WERI-Rb-1 (cell line): Measurements from ENCODE around the gene SMIM41.

Experiments
- DNase-seq: peaks from one replicate; pipeline ENCODE4 v3.0.0-alpha.2; 2020
- H3K27ac ChIP-seq: fragments of 250-450 bp; sonication (Bioruptor Pico); 2 replicates; pipeline ENCODE4 v1.5.1; 2020; ENCODE audit warnings: mild to moderate bottlenecking, moderate library complexity
- H3K27me3 ChIP-seq: fragments of 250-450 bp; sonication (Bioruptor Pico); 2 replicates; pipeline ENCODE4 v1.5.1; 2021; ENCODE audit warnings: mild to moderate bottlenecking, low read depth, moderate library complexity; ENCODE audit not compliant: insufficient read depth, severe bottlenecking
- H3K36me3 ChIP-seq: fragments of 250-450 bp; sonication (Bioruptor Pico); 2 replicates; pipeline ENCODE4 v1.5.1; 2020; ENCODE audit warnings: mild to moderate bottlenecking, moderate library complexity
- H3K4me3 ChIP-seq: 2 replicates; pipeline ENCODE4 v1.5.1; 2011; ENCODE audit warnings: low read depth, mild to moderate bottlenecking, control low read depth, low read length
- H3K9me3 ChIP-seq: fragments of 250-450 bp; sonication (Bioruptor Pico); 2 replicates; pipeline ENCODE4 v1.5.1; 2021; ENCODE audit warnings: mild to moderate bottlenecking, moderate library complexity; ENCODE audit not compliant: severe bottlenecking
- TF ChIP-seq, protein P1 (sequence below): IDR thresholded peaks from 2 replicates; pipeline ENCODE4 v1.5.1; 2011; ENCODE audit warnings: low read depth, mild to moderate bottlenecking, control low read depth, inconsistent platforms, low read length

Gene SMIM41

DNA sequence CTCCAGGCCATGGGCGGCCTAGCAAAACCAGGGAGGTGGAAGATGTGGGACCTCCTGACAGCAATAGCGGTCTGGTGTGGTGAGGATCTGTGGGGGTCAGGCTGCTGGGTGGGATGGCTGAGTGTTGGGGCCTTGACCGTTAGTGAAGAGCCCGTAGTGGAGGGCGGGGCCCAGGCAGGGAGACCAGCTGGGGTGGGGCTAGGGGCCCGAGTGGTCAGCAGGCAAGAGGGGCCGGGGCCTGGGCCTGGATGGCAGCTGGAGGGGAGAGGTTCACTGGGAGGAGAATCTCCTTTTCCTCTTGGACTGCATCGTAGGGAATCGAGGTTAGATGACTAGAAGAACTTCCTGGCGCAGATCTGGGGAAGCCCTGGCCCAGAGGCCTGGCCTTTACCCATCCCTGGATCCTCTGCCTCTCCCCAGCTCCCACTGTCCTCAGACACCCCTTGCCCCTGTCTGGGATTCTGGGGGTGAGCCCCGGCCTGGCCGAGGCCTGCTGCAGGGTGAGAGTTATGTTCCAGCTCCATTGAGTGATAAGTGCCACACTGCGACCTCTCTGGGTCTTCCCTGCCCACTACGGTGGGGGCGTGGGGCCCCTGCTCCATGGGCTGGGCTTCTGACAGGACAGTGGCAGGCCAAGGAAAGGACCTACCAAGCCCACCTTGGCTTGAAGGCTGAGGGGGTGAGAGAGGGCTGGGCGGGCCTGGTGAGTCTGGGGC lies 65.2 kb downstream of the SMIM41 start:
- no peak for DNase-seq
- Histone ChIP-seq H3K4me3 (no peak overlapping the region), H3K36me3 (no peaks in the 10 kb centered on the region), H3K27me3 (no peaks in the 10 kb centered on the region), H3K27ac (no peak overlapping the region), H3K9me3 (no peaks in the 10 kb centered on the region)
- TF ChIP-seq, protein P1, sequence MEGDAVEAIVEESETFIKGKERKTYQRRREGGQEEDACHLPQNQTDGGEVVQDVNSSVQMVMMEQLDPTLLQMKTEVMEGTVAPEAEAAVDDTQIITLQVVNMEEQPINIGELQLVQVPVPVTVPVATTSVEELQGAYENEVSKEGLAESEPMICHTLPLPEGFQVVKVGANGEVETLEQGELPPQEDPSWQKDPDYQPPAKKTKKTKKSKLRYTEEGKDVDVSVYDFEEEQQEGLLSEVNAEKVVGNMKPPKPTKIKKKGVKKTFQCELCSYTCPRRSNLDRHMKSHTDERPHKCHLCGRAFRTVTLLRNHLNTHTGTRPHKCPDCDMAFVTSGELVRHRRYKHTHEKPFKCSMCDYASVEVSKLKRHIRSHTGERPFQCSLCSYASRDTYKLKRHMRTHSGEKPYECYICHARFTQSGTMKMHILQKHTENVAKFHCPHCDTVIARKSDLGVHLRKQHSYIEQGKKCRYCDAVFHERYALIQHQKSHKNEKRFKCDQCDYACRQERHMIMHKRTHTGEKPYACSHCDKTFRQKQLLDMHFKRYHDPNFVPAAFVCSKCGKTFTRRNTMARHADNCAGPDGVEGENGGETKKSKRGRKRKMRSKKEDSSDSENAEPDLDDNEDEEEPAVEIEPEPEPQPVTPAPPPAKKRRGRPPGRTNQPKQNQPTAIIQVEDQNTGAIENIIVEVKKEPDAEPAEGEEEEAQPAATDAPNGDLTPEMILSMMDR = no peak

DNA sequence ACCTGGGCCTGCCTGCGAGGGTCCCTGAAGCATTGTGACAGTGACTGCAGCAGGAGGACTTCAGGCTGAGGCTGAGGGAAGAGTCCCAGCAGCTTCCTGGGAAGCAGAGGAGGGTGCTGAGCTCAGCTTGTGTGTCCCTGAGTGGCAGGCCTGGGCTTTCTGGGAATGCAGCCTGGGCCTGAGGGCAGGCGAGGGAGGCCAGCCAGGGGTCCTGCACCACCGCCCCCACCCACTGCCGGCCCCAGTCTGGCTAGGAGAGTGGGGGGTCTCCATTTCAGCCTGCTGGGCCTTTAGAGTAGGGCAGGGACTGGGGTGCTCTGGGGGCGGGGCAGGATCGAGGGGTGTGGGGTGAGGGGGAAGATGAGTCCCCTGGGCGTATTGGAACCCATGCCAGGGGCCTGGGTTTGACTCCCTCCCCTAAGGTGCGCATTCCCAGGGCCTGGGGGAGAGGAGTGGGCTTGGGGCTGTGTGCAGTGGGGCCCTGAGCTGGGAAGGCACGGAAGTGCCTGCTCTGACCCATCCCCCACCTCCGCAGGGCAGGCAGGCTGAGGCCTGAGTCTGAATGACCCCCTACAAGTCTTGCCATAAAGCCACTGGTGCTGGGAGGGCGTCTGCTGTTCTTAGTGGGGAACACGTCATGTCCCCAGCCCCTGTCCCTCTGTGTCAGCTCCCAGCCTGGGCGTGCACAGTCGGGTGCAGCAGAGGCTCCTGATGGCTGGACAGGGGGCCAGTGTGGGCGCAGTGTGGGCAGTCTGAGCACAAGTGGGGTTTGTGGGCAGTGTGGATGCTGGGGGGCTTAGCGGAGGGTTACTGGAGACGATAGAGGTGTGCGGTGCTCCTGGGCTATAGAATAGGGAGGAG lies 66.0 kb downstream of the SMIM41 start:
- TF ChIP-seq, protein P1 = no peak
- Histone ChIP-seq H3K27ac (no peak overlapping the region), H3K27me3 (no peaks in the 10 kb centered on the region), H3K36me3 (no peaks in the 10 kb centered on the region), H3K9me3 (no peaks in the 10 kb centered on the region), H3K4me3 (no peak overlapping the region)
- DNase-seq = no peak

DNA sequence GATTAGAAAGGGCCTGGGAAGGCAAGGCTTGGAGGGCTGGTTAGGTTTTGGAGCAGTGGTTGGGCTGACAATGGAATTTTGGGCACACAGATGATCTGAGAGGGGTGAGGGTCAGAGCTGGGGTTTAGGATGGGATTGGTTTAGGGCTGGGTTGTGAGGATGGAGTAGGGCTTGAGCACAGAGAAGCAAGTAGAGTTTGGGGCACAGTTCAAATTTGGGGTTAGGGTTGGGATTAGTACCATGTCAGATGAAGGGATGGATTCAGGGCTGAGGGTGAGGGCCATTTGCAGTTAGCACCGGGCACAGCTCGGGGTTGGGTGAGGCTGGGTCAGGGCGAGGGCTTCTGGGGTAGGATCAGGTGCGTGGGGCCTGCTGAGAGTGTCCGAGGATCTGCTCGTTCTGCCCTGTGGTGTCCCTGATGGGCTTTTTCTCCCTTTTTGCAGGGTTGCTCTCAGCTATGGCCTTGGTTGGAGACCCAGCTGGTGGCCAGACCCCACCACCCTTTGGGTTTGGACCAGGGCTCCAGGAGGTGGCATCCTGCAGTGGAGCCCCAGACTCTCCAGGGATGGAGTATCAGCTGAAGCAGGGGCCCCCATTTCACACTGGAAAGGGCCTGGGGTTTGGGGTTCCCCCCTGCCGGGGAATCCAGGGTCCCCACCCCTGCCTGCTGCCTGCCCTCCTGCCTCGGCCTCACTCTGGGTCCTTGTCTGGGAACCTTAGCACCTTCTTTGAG lies 66.8 kb downstream of the SMIM41 start:
- DNase-seq = no peak
- no peaks in the 10 kb centered on the region for H3K36me3 ChIP-seq
- H3K4me3 ChIP-seq = no peak overlapping the region
- H3K27ac ChIP-seq = no peak overlapping the region
- no peaks in the 10 kb centered on the region for H3K9me3 ChIP-seq
- H3K27me3 ChIP-seq = no peaks in the 10 kb centered on the region
- TF ChIP-seq, protein P1 = no peak

DNA sequence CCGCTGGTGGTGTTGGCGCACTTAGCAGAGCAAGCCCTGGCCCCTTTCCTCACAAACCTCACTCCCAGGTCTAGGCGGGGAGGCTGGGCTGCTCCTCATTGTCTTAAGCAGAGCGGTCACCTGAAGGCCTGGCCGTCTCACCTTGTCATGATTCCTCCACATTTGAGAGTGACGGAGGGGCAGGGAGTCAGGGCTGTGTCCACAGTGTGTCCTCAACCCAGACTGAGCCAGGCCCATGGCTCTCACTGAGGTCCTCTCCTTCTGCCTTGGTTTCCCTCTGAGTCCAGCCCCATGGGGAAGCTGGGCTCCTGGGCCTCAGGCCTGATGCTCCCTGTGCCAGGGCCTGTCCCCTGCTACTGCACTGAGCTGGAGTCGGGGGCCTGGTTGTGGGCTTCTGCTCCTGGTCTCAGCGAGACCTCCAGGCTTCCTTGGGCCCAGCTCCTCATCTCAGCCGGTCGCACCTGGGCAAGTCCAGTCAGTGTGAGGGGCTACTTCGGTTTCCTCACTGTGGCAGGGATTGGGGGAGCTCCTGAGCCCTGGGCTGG lies 67.4 kb downstream of the SMIM41 start:
- Histone ChIP-seq H3K4me3 (no peak overlapping the region), H3K27me3 (no peaks in the 10 kb centered on the region), H3K27ac (no peak overlapping the region), H3K9me3 (no peaks in the 10 kb centered on the region), H3K36me3 (no peaks in the 10 kb centered on the region)
- no peak for DNase-seq
- TF ChIP-seq, protein P1 = no peak

DNA sequence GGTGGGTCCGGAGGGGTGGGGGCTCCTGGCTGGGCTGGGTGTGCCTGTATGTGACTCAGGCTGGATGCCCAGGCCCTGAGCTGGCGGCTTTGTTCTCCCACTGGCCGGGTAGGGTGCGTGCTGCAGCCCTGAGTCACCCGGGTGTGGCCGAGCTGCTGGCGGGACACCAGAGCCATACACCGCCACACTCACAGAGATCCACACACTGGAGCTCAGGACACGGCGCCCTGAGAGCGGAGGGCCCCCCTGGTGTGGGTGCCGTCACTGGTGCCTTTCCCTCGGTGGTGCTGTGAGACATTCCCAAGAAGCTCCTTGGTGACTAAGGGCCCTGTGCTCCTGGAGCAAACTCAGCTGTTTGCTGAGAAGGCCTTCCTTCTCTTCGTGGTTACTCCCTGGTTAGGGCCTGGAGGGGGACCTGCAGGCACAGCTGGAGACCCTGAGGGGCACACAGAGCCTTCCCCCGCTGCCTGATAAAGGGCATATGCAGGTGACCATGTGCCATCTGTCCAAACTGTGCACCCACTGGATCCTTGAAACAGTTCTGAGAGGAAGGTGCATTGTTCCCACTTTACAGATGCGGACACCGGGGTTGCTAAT lies 68.0 kb downstream of the SMIM41 start:
- no peak overlapping the region for H3K4me3 ChIP-seq
- H3K27me3 ChIP-seq = no peaks in the 10 kb centered on the region
- H3K27ac ChIP-seq = no peak overlapping the region
- H3K9me3 ChIP-seq = no peaks in the 10 kb centered on the region
- TF ChIP-seq, protein P1 = no peak
- DNase-seq = no peak
- H3K36me3 ChIP-seq = no peaks in the 10 kb centered on the region
